ENCODE results near the gene ASB9.
"Not testable (repeated sequence)": the region's sequence is repeated elsewhere in the genome, so short reads cannot be mapped to it uniquely, and the experiment has no call there.

ASB9 gene

GRCh38 chrX:15241301-15241700 is 28.6 kb downstream of the ASB9 start:
- no peak for DNase-seq (ENCODE audit: low read depth)

GRCh38 chrX:15240414-15240813 is 29.5 kb downstream of the ASB9 start:
- DNase-seq (ENCODE audit: low read depth): no peak

- no peak for DNase-seq (ENCODE audit: low read depth)
Observed at GRCh38 chrX:15236146-15236545, 33.7 kb downstream of the ASB9 start.

GRCh38 chrX:15235001-15235400 is 34.9 kb downstream of the ASB9 start:
- no peak for DNase-seq (ENCODE audit: low read depth)

- no peak for DNase-seq (ENCODE audit: low read depth)
Observed at GRCh38 chrX:15233416-15234015, 36.4 kb downstream of the ASB9 start.

GRCh38 chrX:15224747-15225146 is 45.1 kb downstream of the ASB9 start:
- no peak for DNase-seq (ENCODE audit: low read depth)

GRCh38 chrX:15221321-15221720 is 48.6 kb downstream of the ASB9 start:
- DNase-seq (ENCODE audit: low read depth): no peak

GRCh38 chrX:15217161-15217560 is 52.7 kb downstream of the ASB9 start:
- no peak for DNase-seq (ENCODE audit: low read depth)

GRCh38 chrX:15216280-15216679 is 53.6 kb downstream of the ASB9 start:
- no peak for DNase-seq (ENCODE audit: low read depth)

- DNase-seq (ENCODE audit: low read depth): no peak
Observed at GRCh38 chrX:15215366-15215765, 54.5 kb downstream of the ASB9 start.

GRCh38 chrX:15214588-15214987 is 55.3 kb downstream of the ASB9 start:
- no peak for DNase-seq (ENCODE audit: low read depth)

- no peak for DNase-seq (ENCODE audit: low read depth)
Observed at GRCh38 chrX:15209096-15209495, 60.8 kb downstream of the ASB9 start.

GRCh38 chrX:15207994-15208393 is 61.9 kb downstream of the ASB9 start:
- DNase-seq (ENCODE audit: low read depth): no peak

- no peak for DNase-seq (ENCODE audit: low read depth)
Observed at GRCh38 chrX:15207384-15207783, 62.5 kb downstream of the ASB9 start.

- no peak for DNase-seq (ENCODE audit: low read depth)
Observed at GRCh38 chrX:15206306-15206705, 63.6 kb downstream of the ASB9 start.

GRCh38 chrX:15204130-15204751 is 65.6 kb downstream of the ASB9 start:
- DNase-seq (ENCODE audit: low read depth): no peak

- no peak for DNase-seq (ENCODE audit: low read depth)
Observed at GRCh38 chrX:15203694-15204093, 66.2 kb downstream of the ASB9 start.

- DNase-seq (ENCODE audit: low read depth): no peak
Observed at GRCh38 chrX:15202454-15203177, 67.3 kb downstream of the ASB9 start.

GRCh38 chrX:15200871-15201270 is 69.0 kb downstream of the ASB9 start:
- no peak for DNase-seq (ENCODE audit: low read depth)

- DNase-seq (ENCODE audit: low read depth): not testable (repeated sequence)
Observed at GRCh38 chrX:15198608-15199202, 71.2 kb downstream of the ASB9 start.

- DNase-seq (ENCODE audit: low read depth): no peak
Observed at GRCh38 chrX:15194146-15194545, 75.7 kb downstream of the ASB9 start.

All from stimulated activated CD4-positive, alpha-beta T cell treated with anti-CD3 and anti-CD28 coated beads, Interleukin-2, amount 100 ng/mL, for 4 hours (primary cell).